Liver (tissue), 9 donors: ENCODE measurements around the gene IQGAP2. TPM values are rescaled to one million over a fixed set of nuclear protein-coding genes. Genes with fewer than 3 reads are reported as not detected.

ENCODE experiments used
- DNase-seq: peaks from one replicate; pipeline ENCODE4 v3.0.0-alpha.2; 2017; ENCODE audit warnings: low spot score
- H3K27ac ChIP-seq, 2 donors: one replicate each; pipeline ENCODE4 v1.7.0; 2013; ENCODE audit warnings: inconsistent platforms in 2 of 2, low read length in 2 of 2, control low read depth in 1 of 2, low read depth in 1 of 2, mild to moderate bottlenecking in 1 of 2
- H3K27me3 ChIP-seq, 4 donors: one replicate each; pipeline versions ENCODE4 v1.6.1 to v1.7.0; 2013; ENCODE audit warnings: low read length in 3 of 4, inconsistent platforms in 1 of 4, mild to moderate bottlenecking in 1 of 4, moderate library complexity in 1 of 4; ENCODE audit not compliant: control insufficient read depth in 4 of 4, insufficient read depth in 4 of 4
- H3K36me3 ChIP-seq, 4 donors: one replicate each; pipeline versions ENCODE4 v1.6.1 to v1.7.0; 2013; ENCODE audit warnings: low read length in 3 of 4, mild to moderate bottlenecking in 3 of 4, low read depth in 1 of 4, moderate library complexity in 1 of 4; ENCODE audit not compliant: control insufficient read depth in 4 of 4, insufficient read depth in 3 of 4
- H3K4me1 ChIP-seq, 4 donors: one replicate each; pipeline versions ENCODE4 v1.6.1 to v1.7.0; 2013; ENCODE audit warnings: low read length in 3 of 4, mild to moderate bottlenecking in 3 of 4, moderate library complexity in 1 of 4; ENCODE audit not compliant: control insufficient read depth in 4 of 4, insufficient read depth in 4 of 4
- H3K4me3 ChIP-seq, 3 donors: one replicate each; pipeline versions ENCODE4 v1.6.1 to v1.7.0; 2013; ENCODE audit warnings: low read length in 3 of 3, control low read depth in 1 of 3, low read depth in 1 of 3, mild to moderate bottlenecking in 1 of 3
- H3K9ac ChIP-seq, 2 donors: one replicate each; pipeline ENCODE4 v1.7.0; 2013; ENCODE audit warnings: low read length in 2 of 2, mild to moderate bottlenecking in 2 of 2, moderate library complexity in 2 of 2, control low read depth in 1 of 2, low read depth in 1 of 2
- H3K9me3 ChIP-seq, 4 donors: one replicate each; pipeline versions ENCODE4 v1.6.1 to v1.7.0; 2013; ENCODE audit warnings: low read length in 3 of 4; ENCODE audit not compliant: control insufficient read depth in 4 of 4
- EGR1 ChIP-seq, 2 donors: IDR thresholded peaks; 2 replicates each; pipeline ENCODE4 v1.6.1; 2016 to 2018; ENCODE audit warnings: antibody characterized with exemption in 2 of 2, low read depth in 2 of 2
- FOXA1 ChIP-seq: IDR thresholded peaks from 2 replicates; pipeline ENCODE4 v1.6.1; 2016; ENCODE audit warnings: antibody characterized with exemption
- FOXA2 ChIP-seq: IDR thresholded peaks from 2 replicates; pipeline ENCODE4 v1.6.1; 2016; ENCODE audit warnings: antibody characterized with exemption
- GABPA ChIP-seq, 2 donors: IDR thresholded peaks in 1 of 2; conservative IDR thresholded peaks in 1 of 2; 2 replicates each; pipeline ENCODE4 v1.6.1; 2016; ENCODE audit warnings: antibody characterized with exemption in 2 of 2, mild to moderate bottlenecking in 1 of 2, moderate library complexity in 1 of 2
- HNF4A ChIP-seq, 2 donors: conservative IDR thresholded peaks; 2 replicates each; pipeline ENCODE4 v1.6.1; 2016; ENCODE audit warnings: antibody characterized with exemption in 2 of 2, mild to moderate bottlenecking in 2 of 2
- HNF4G ChIP-seq: IDR thresholded peaks from 2 replicates; pipeline ENCODE4 v1.6.1; 2016; ENCODE audit warnings: antibody characterized with exemption
- JUND ChIP-seq, 2 donors: IDR thresholded peaks; 2 replicates each; pipeline ENCODE4 v1.6.1; 2016; ENCODE audit warnings: antibody characterized with exemption in 2 of 2
- MAX ChIP-seq: IDR thresholded peaks from 2 replicates; pipeline ENCODE4 v1.6.1; 2016; ENCODE audit warnings: antibody characterized with exemption
- NR2F2 ChIP-seq: IDR thresholded peaks from 2 replicates; pipeline ENCODE4 v1.6.1; 2016; ENCODE audit warnings: antibody characterized with exemption
- RAD21 ChIP-seq, 2 donors: IDR thresholded peaks; 2 replicates each; pipeline ENCODE4 v1.6.1; 2016; ENCODE audit warnings: antibody characterized with exemption in 2 of 2, mild to moderate bottlenecking in 2 of 2
- SP1 ChIP-seq: IDR thresholded peaks from 2 replicates; pipeline ENCODE4 v1.6.1; 2018; ENCODE audit warnings: antibody characterized with exemption, mild to moderate bottlenecking
- TAF1 ChIP-seq: conservative IDR thresholded peaks from 2 replicates; pipeline ENCODE4 v1.6.1; 2016; ENCODE audit warnings: antibody characterized with exemption, mild to moderate bottlenecking
- YY1 ChIP-seq: IDR thresholded peaks from 2 replicates; pipeline ENCODE4 v1.6.1; 2016; ENCODE audit warnings: antibody characterized with exemption, mild to moderate bottlenecking
- WGBS: extraction: QIAGEN DNeasy Blood & Tissue Kit; methylation state at CpG from one replicate; pipeline ENCODE4 v1.1.7; 2013; 5-methylcytosine and 5-hydroxymethylcytosine counted together
- polyA plus RNA-seq, 2 donors: library from polyadenylated mRNA; stranded (reverse) in 1 of 2; unstranded in 1 of 2; fragments of 200-250 nt in 1 of 2; fragments of >200 nt in 1 of 2; fragmentation: Nextera tagmentation in 1 of 2; extraction: Ambion mirVana in 1 of 2; gene quantifications; one replicate each; pipeline versions ENCODE4 v1.2.1 to v1.2.3, GENCODE V29; 2013 to 2015
- total RNA-seq, 2 donors: library from RNA; depleted of rRNA; stranded (reverse); fragments of >200 nt; gene quantifications; one replicate each; pipeline ENCODE4 v1.2.3, GENCODE V29; 2014
- TF ChIP-seq, protein P1 (sequence below): IDR thresholded peaks from 2 replicates; pipeline ENCODE4 v1.6.1; 2016; ENCODE audit warnings: antibody characterized with exemption
- TF ChIP-seq, protein P2 (sequence below): IDR thresholded peaks from 2 replicates; pipeline ENCODE4 v1.6.1; 2016; ENCODE audit warnings: antibody characterized with exemption, mild to moderate bottlenecking
- TF ChIP-seq, protein P3 (sequence below): IDR thresholded peaks from 2 replicates; pipeline ENCODE4 v1.6.1; 2016; ENCODE audit warnings: antibody characterized with exemption
- donor health status: healthy.
- donor health status: healthy.
- donor health status: healthy.
- donor health status: healthy.
- donor health status: healthy.

The IQGAP2 gene
- total and polyA plus RNA-seq, 4 donors: 41.5 to 205 (median 102) TPM

DNA sequence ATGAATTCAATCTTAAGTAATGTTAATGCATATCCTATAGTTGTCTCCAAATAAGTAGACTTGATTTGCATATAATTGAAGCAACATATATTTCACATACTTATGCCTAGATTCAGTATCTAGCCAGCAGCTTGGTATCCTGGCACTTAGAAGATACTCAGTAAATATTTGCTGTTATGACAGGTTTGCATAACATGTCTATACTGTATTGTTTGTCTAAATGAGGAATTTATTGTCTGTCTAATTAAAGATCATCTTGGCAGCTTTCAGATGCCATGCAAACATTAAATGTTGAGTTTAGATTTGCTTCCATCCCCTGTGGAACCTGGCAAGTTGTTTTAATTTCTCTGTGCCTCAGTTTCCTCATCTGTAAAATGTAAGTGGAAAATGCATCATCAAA lies 9.4 kb downstream of the IQGAP2 start (continued):
- TF ChIP-seq, protein P1, sequence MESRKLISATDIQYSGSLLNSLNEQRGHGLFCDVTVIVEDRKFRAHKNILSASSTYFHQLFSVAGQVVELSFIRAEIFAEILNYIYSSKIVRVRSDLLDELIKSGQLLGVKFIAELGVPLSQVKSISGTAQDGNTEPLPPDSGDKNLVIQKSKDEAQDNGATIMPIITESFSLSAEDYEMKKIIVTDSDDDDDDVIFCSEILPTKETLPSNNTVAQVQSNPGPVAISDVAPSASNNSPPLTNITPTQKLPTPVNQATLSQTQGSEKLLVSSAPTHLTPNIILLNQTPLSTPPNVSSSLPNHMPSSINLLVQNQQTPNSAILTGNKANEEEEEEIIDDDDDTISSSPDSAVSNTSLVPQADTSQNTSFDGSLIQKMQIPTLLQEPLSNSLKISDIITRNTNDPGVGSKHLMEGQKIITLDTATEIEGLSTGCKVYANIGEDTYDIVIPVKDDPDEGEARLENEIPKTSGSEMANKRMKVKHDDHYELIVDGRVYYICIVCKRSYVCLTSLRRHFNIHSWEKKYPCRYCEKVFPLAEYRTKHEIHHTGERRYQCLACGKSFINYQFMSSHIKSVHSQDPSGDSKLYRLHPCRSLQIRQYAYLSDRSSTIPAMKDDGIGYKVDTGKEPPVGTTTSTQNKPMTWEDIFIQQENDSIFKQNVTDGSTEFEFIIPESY: no peak
- no peak for TF ChIP-seq HNF4A (conservative IDR thresholded peaks at IDR 0.05)

GRCh38 chr5:76413746-76414145 lies 10.7 kb downstream of the IQGAP2 start:
- WGBS: 88% methylated on average over 5 of the region's 5 CpGs
- H3K4me3 ChIP-seq: no peak overlapping the region

More at GRCh38 chr5:76413746-76414145, 10.7 kb downstream of the IQGAP2 start:
- no peak for TF ChIP-seq JUND (IDR thresholded peaks at IDR 0.05)
- TF ChIP-seq GABPA (IDR thresholded peaks at IDR 0.05 in 1 of 2, conservative IDR thresholded peaks at IDR 0.05 in 1 of 2): no peak
- no peak for TF ChIP-seq NR2F2
- TF ChIP-seq YY1: no peak
- no peak for TF ChIP-seq MAX
- TF ChIP-seq HNF4A (conservative IDR thresholded peaks at IDR 0.05): no peak
- no peak for TF ChIP-seq TAF1
- TF ChIP-seq, protein P2, sequence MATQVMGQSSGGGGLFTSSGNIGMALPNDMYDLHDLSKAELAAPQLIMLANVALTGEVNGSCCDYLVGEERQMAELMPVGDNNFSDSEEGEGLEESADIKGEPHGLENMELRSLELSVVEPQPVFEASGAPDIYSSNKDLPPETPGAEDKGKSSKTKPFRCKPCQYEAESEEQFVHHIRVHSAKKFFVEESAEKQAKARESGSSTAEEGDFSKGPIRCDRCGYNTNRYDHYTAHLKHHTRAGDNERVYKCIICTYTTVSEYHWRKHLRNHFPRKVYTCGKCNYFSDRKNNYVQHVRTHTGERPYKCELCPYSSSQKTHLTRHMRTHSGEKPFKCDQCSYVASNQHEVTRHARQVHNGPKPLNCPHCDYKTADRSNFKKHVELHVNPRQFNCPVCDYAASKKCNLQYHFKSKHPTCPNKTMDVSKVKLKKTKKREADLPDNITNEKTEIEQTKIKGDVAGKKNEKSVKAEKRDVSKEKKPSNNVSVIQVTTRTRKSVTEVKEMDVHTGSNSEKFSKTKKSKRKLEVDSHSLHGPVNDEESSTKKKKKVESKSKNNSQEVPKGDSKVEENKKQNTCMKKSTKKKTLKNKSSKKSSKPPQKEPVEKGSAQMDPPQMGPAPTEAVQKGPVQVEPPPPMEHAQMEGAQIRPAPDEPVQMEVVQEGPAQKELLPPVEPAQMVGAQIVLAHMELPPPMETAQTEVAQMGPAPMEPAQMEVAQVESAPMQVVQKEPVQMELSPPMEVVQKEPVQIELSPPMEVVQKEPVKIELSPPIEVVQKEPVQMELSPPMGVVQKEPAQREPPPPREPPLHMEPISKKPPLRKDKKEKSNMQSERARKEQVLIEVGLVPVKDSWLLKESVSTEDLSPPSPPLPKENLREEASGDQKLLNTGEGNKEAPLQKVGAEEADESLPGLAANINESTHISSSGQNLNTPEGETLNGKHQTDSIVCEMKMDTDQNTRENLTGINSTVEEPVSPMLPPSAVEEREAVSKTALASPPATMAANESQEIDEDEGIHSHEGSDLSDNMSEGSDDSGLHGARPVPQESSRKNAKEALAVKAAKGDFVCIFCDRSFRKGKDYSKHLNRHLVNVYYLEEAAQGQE: no peak
- no peak for TF ChIP-seq RAD21 (IDR thresholded peaks at IDR 0.05)
- no peak for TF ChIP-seq FOXA1
- TF ChIP-seq, protein P3, sequence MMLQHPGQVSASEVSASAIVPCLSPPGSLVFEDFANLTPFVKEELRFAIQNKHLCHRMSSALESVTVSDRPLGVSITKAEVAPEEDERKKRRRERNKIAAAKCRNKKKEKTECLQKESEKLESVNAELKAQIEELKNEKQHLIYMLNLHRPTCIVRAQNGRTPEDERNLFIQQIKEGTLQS: no peak
- TF ChIP-seq FOXA2: no peak
- TF ChIP-seq, protein P1: no peak
- TF ChIP-seq HNF4G: no peak
- TF ChIP-seq SP1: no peak
- TF ChIP-seq EGR1 (IDR thresholded peaks at IDR 0.05; ENCODE audit: low read depth in 2 of 2): no peak
- no peak overlapping the region for H3K9ac ChIP-seq
- H3K4me1 ChIP-seq: peaks cover 10 to 34% (median 16%) of the 10 kb centered on the region in 4 donors
- no peaks in the 10 kb centered on the region for H3K27me3 ChIP-seq
- H3K9me3 ChIP-seq: no peaks in the 10 kb centered on the region
- no peak overlapping the region for H3K27ac ChIP-seq
- no peaks in the 10 kb centered on the region for H3K36me3 ChIP-seq
- DNase-seq: no peak
